Activated effector memory CD4-positive, alpha-beta T cell treated with anti-CD3 and anti-CD28 coated beads, Interleukin-2, amount 50 U/mL, for 16 hours (primary cell): ENCODE measurements around the gene BCKDK.
"Not testable (repeated sequence)": the region's sequence is repeated elsewhere in the genome, so short reads cannot be mapped to it uniquely, and the experiment has no call there.

Experiments
- DNase-seq: peaks from one replicate; pipeline ENCODE4 v3.0.0-alpha.2; 2020

Gene BCKDK

GRCh38 chr16:31100876-31101641 lies 7.1 kb upstream of the BCKDK start:
- DNase-seq = not testable (repeated sequence)

GRCh38 chr16:31105677-31106213 lies 2.4 kb upstream of the BCKDK start:
- peak; percentile 92 for DNase-seq

GRCh38 chr16:31106509-31107464 lies 1.4 kb upstream of the BCKDK start:
- no peak for DNase-seq

- DNase-seq = no peak
Measured at GRCh38 chr16:31107465-31107867, 720 bp upstream of the BCKDK start.

- no peak for DNase-seq
Measured at GRCh38 chr16:31108794-31109558, 790 bp downstream of the BCKDK start.

GRCh38 chr16:31109622-31110021 lies 1.4 kb downstream of the BCKDK start:
- DNase-seq = no peak

GRCh38 chr16:31110106-31111034 lies 2.2 kb downstream of the BCKDK start:
- DNase-seq = no peak

GRCh38 chr16:31111881-31112466 lies 3.8 kb downstream of the BCKDK start:
- no peak for DNase-seq

- DNase-seq = no peak
Measured at GRCh38 chr16:31112711-31113110, 4.5 kb downstream of the BCKDK start.

- no peak for DNase-seq
Measured at GRCh38 chr16:31113121-31114120, 5.2 kb downstream of the BCKDK start.

- DNase-seq = no peak
Measured at GRCh38 chr16:31114468-31114867, 6.3 kb downstream of the BCKDK start.

- peak; percentile 99 for DNase-seq
Measured at GRCh38 chr16:31117384-31118222, 9.4 kb downstream of the BCKDK start, which contains the start of gene KAT8. Gene KAT8, plus strand, starts transcription at chr16:31117664. Its CDS starts 18 bp downstream, at chr16:31117682.

GRCh38 chr16:31118223-31119155 lies 10.3 kb downstream of the BCKDK start:
- no peak for DNase-seq

GRCh38 chr16:31120129-31120528 lies 11.9 kb downstream of the BCKDK start:
- DNase-seq = no peak

GRCh38 chr16:31125844-31126243 lies 17.7 kb downstream of the BCKDK start:
- DNase-seq = no peak

GRCh38 chr16:31127182-31127581 lies 19.0 kb downstream of the BCKDK start:
- no peak for DNase-seq

- DNase-seq = no peak
Measured at GRCh38 chr16:31128711-31129567, 20.8 kb downstream of the BCKDK start.
